HepG2 (cell line): Measurements from ENCODE around the gene ATF1. TPM values are rescaled to one million over a fixed set of nuclear protein-coding genes. Genes with fewer than 3 reads are reported as not detected.
"Not testable (repeated sequence)": the region's sequence is repeated elsewhere in the genome, so short reads cannot be mapped to it uniquely, and the experiment has no call there.

Experiments
- ATAC-seq: fragments of 200-7000 bp; cut with Tn5 transposase; 3 replicates; pipeline ENCODE4 v1.9.1; 2020; ENCODE audit warnings: mild to moderate bottlenecking, moderate library complexity
- BruUV-seq: library from RNA; stranded (reverse); fragments of 400-500 nt; replicated peaks from 2 replicates; lab custom pipeline; 2021; lab: Mats Ljungman, UMichigan
- CTCF ChIA-PET: fragments of 300-600 bp; formaldehyde crosslinking; extraction: SDS; loops from one replicate; lab custom pipeline; 2021; ENCODE audit warnings: low total read pairs, inconsistent platforms, low intra/inter-chr PET ratio; lab: Yijun Ruan, JAX
- POLR2A ChIA-PET: fragments of 350-600 bp; sonication (Branson Sonifier 250); formaldehyde crosslinking; loops from one replicate; lab custom pipeline; 2020; ENCODE audit warnings: antibody characterized with exemption, inconsistent platforms; lab: Yijun Ruan, JAX
- DNase-seq: peaks from one replicate; pipeline ENCODE4 v3.0.0-alpha.2; 2015; ENCODE audit warnings: low spot score
- FAIRE-seq: peaks from 3 replicates; lab custom pipeline; 2011; peaks lifted over from hg19 to GRCh38; lab: Jason Lieb, UNC
- H2AFZ ChIP-seq: one replicate; pipeline ENCODE4 v1.6.1; 2011; ENCODE audit warnings: low read length, inconsistent platforms
- H3K27ac ChIP-seq: fragments of 300-600 bp; 3 replicates; pipeline ENCODE4 v1.8.0; 2011; ENCODE audit warnings: mixed run types, mild to moderate bottlenecking, mixed read lengths, low read length, inconsistent platforms; ENCODE audit not compliant: insufficient read depth; ENCODE audit errors: extremely low read length
- H3K27me3 ChIP-seq, 2 experiments: fragments of 200-600 bp in 1 of 2; 2 replicates in 1 of 2; 3 replicates in 1 of 2; pipeline versions ENCODE4 v1.6.0 to v1.8.0; 2011; ENCODE audit warnings: low read length in 2 of 2, mild to moderate bottlenecking in 2 of 2, moderate library complexity in 2 of 2, inconsistent platforms in 1 of 2; ENCODE audit not compliant: insufficient read depth in 2 of 2, control insufficient read depth in 1 of 2
- H3K36me3 ChIP-seq, 2 experiments: fragments of 200-600 bp in 1 of 2; replicated peaks in 1 of 2; 2 replicates in 1 of 2; 3 replicates in 1 of 2; pipeline versions ENCODE4 v1.5.1 to v1.8.0; 2011; ENCODE audit warnings: low read length in 2 of 2, inconsistent platforms in 1 of 2; ENCODE audit not compliant: insufficient read depth in 2 of 2, control insufficient read depth in 1 of 2
- H3K4me1 ChIP-seq: 2 replicates; pipeline ENCODE4 v1.5.1; 2012; ENCODE audit warnings: low read length, inconsistent platforms; ENCODE audit not compliant: insufficient read depth
- H3K4me2 ChIP-seq: 2 replicates; pipeline ENCODE4 v1.6.0; 2011; ENCODE audit warnings: low read depth, low read length, inconsistent platforms
- H3K4me3 ChIP-seq, 3 experiments: fragments of 200-600 bp in 1 of 3; sonication (generic), shearing (Covaris generic) in 1 of 3; replicated peaks in 1 of 3; 2 replicates each; pipeline ENCODE4 v1.5.1; 2011 to 2016; ENCODE audit warnings: low read length in 3 of 3, inconsistent platforms in 2 of 3, low read depth in 2 of 3, mild to moderate bottlenecking in 2 of 3, control low read depth in 1 of 3, mixed read lengths in 1 of 3; ENCODE audit not compliant: insufficient read depth in 1 of 3
- H3K79me2 ChIP-seq: one replicate; pipeline ENCODE4 v1.6.1; 2011; ENCODE audit warnings: low read length, inconsistent platforms; ENCODE audit not compliant: insufficient read depth
- H3K9ac ChIP-seq: 2 replicates; pipeline ENCODE4 v1.6.0; 2011; ENCODE audit warnings: mild to moderate bottlenecking, low read depth, low read length, inconsistent platforms; ENCODE audit not compliant: insufficient read depth
- H3K9me3 ChIP-seq: 2 replicates; pipeline ENCODE4 v1.5.1; 2012; ENCODE audit warnings: mild to moderate bottlenecking, low read length
- H4K20me1 ChIP-seq: 2 replicates; pipeline ENCODE4 v1.6.0; 2011; ENCODE audit warnings: inconsistent platforms, mild to moderate bottlenecking, low read length, moderate library complexity; ENCODE audit not compliant: insufficient read depth
- ARHGAP35 ChIP-seq: sonication (generic); formaldehyde crosslinking; IDR thresholded peaks from 2 replicates; pipeline ENCODE4 v1.9.0; 2022; ENCODE audit warnings: mild to moderate bottlenecking, inconsistent platforms, moderate library complexity, missing genetic modification reagents, borderline replicate concordance
- EED ChIP-seq: sonication (generic); formaldehyde crosslinking; IDR thresholded peaks from 2 replicates; pipeline ENCODE4 v1.5.0; 2020; ENCODE audit warnings: mild to moderate bottlenecking, missing genetic modification reagents
- KAT8 ChIP-seq: IDR thresholded peaks from 2 replicates; pipeline ENCODE4 v1.6.1; 2016; ENCODE audit warnings: missing genetic modification reagents, missing compliant biosample characterization
- NFAT5 ChIP-seq: sonication (generic); formaldehyde crosslinking; IDR thresholded peaks from 2 replicates; pipeline ENCODE4 v1.4.0; 2020; ENCODE audit warnings: missing genetic modification reagents
- SP1 ChIP-seq, 2 experiments: fragments of 450-650 bp in 1 of 2; sonication (generic) in 1 of 2; formaldehyde crosslinking in 1 of 2; IDR thresholded peaks; 2 replicates each; pipeline versions ENCODE4 v1.4.0 to v1.6.1; 2016 to 2020; ENCODE audit warnings: missing genetic modification reagents in 1 of 2
- TRIM22 ChIP-seq: fragments of 450-650 bp; IDR thresholded peaks from 2 replicates; pipeline ENCODE4 v1.6.1; 2017
- ZBTB2 ChIP-seq: sonication (generic); formaldehyde crosslinking; IDR thresholded peaks from 2 replicates; pipeline ENCODE4 v1.8.0; 2022; ENCODE audit warnings: low read depth, missing genetic modification reagents
- ZNF101 ChIP-seq: sonication (generic); formaldehyde crosslinking; IDR thresholded peaks from 2 replicates; pipeline ENCODE4 v1.4.0; 2020; ENCODE audit warnings: mild to moderate bottlenecking, low read depth, missing genetic modification reagents, borderline replicate concordance
- ZNF496 ChIP-seq: sonication (generic); formaldehyde crosslinking; IDR thresholded peaks from 2 replicates; pipeline ENCODE4 v1.8.1; 2023; ENCODE audit warnings: mild to moderate bottlenecking, moderate library complexity, missing genetic modification reagents; ENCODE audit not compliant: insufficient replicate concordance
- ZNF747 ChIP-seq: sonication (generic); formaldehyde crosslinking; IDR thresholded peaks from 2 replicates; pipeline ENCODE4 v1.8.1; 2023; ENCODE audit warnings: missing genetic modification reagents, mild to moderate bottlenecking, borderline replicate concordance
- WGBS: methylation state at CpG from one replicate; pipeline ENCODE4 v1.1.6; 2017; ENCODE audit warnings: low lambda C conversion rate; 5-methylcytosine and 5-hydroxymethylcytosine counted together
- in situ Hi-C: cut with HindIII; loops from 2 replicates; pipeline ENCODE4 v1.10.0; 2017; ENCODE audit warnings: low pct_unique_long_range_greater_than_20kb; ENCODE audit not compliant: extremely low pct_ligation_motif_present
- intact Hi-C: fragments of 100-400 bp; cut with micrococcal nuclease; formaldehyde crosslinking; loops from one replicate; pipeline ENCODE4 v1.10.0; 2022; ENCODE audit not compliant: unreplicated experiment
- polyA plus RNA-seq, 8 experiments: library from polyadenylated mRNA; depleted of rRNA in 3 of 8; stranded (reverse) in 7 of 8; unstranded in 1 of 8; fragments of >200 nt; fragmentation: Illumina TruSeq in 4 of 8; extraction: Trizol in 4 of 8; gene quantifications; 2 replicates each; pipeline versions ENCODE4 v1.2.1 to v1.2.3, GENCODE V29; 2011 to 2016; ENCODE audit warnings: low read depth in 4 of 8, missing spikeins in 1 of 8, mixed read lengths in 1 of 8; ENCODE audit not compliant: insufficient read depth in 1 of 8
- total RNA-seq, 5 experiments: library from RNA; depleted of rRNA; stranded (reverse); fragments of >200 nt; fragmentation: Illumina TruSeq; extraction: Trizol; gene quantifications; 2 replicates each; pipeline ENCODE4 v1.2.3, GENCODE V29; 2016; ENCODE audit warnings: low read depth in 1 of 5

ATF1 gene
- total and polyA plus RNA-seq, 2 of the 13 experiments (the other 11 are each of a cell fraction or from before 2014, with no cell fraction given), result 29.3 to 52.0 TPM

- FAIRE-seq (no peak), DNase-seq (no peak), ATAC-seq (no peak)
- no peak overlapping the region for H3K4me2 ChIP-seq
- H3K36me3 ChIP-seq, result no peaks in the 10 kb centered on the region
- in situ Hi-C loops, result no loop called here
- H3K4me3 ChIP-seq, result no peak overlapping the region
- no peaks in the 10 kb centered on the region for H3K9me3 ChIP-seq
- no peaks in the 10 kb centered on the region for H3K4me1 ChIP-seq
- H3K9ac ChIP-seq, result no peak overlapping the region
- H3K27ac ChIP-seq, result no peak overlapping the region
- WGBS, result 39% methylated on average over 2 of the region's 2 CpGs
- no peaks in the 10 kb centered on the region for H4K20me1 ChIP-seq
- no peak for TF ChIP-seq ZNF101 (CRISPR knock-in tag)
- TF ChIP-seq NFAT5 (CRISPR knock-in tag), result no peak
- no peak for TF ChIP-seq KAT8 (CRISPR knock-in tag)
- TF ChIP-seq TRIM22, result no peak
- no peak for TF ChIP-seq ARHGAP35 (CRISPR knock-in tag)
- no peak for TF ChIP-seq EED (CRISPR knock-in tag)
- TF ChIP-seq ZNF496, result no peak
- no peak for TF ChIP-seq ZNF747 (CRISPR knock-in tag)
- no peak for TF ChIP-seq SP1 (IDR thresholded peaks at IDR 0.05)
- no peak for TF ChIP-seq SP1 (CRISPR knock-in tag; IDR thresholded peaks at IDR 0.05)
- TF ChIP-seq ZBTB2, result no peak
- TF ChIP-seq, all 625 proteins: peak for 0
- CTCF ChIA-PET, result no interaction called here
- Histone ChIP-seq H2AFZ (no peak overlapping the region), H3K79me2 (no peaks in the 10 kb centered on the region), H3K27me3 (no peaks in the 10 kb centered on the region; a peak in 1 of 5 replicates)
- POLR2A ChIA-PET, result no interaction called here
- intact Hi-C loops, result no loop called here
- BruUV-seq, result no TSS peak
Measured at GRCh38 chr12:50848963-50849362, 85.1 kb downstream of the ATF1 start.

GRCh38 chr12:50855218-50855617 lies 91.3 kb downstream of the ATF1 start:
- H2AFZ ChIP-seq, H3K27me3 ChIP-seq, FAIRE-seq, H3K4me2 ChIP-seq, H3K79me2 ChIP-seq, BruUV-seq, CTCF ChIA-PET, POLR2A ChIA-PET, intact Hi-C loops, H3K9me3 ChIP-seq, ATAC-seq, H3K4me3 ChIP-seq, H3K36me3 ChIP-seq, H3K27ac ChIP-seq, DNase-seq, in situ Hi-C loops, H4K20me1 ChIP-seq, H3K4me1 ChIP-seq, H3K9ac ChIP-seq: not testable (repeated sequence)
- 43% methylated on average over 1 of the region's 1 CpG for WGBS
